CMK (cell line): Measurements from ENCODE around the gene ZBTB12.
"Not testable (repeated sequence)": the region's sequence is repeated elsewhere in the genome, so short reads cannot be mapped to it uniquely, and the experiment has no call there.

Source experiments
- DNase-seq: peaks from one replicate; pipeline ENCODE4 v3.0.0-alpha.2; 2010; ENCODE audit warnings: low read depth

ZBTB12 gene, protein sequence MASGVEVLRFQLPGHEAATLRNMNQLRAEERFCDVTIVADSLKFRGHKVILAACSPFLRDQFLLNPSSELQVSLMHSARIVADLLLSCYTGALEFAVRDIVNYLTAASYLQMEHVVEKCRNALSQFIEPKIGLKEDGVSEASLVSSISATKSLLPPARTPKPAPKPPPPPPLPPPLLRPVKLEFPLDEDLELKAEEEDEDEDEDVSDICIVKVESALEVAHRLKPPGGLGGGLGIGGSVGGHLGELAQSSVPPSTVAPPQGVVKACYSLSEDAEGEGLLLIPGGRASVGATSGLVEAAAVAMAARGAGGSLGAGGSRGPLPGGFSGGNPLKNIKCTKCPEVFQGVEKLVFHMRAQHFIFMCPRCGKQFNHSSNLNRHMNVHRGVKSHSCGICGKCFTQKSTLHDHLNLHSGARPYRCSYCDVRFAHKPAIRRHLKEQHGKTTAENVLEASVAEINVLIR

DNA sequence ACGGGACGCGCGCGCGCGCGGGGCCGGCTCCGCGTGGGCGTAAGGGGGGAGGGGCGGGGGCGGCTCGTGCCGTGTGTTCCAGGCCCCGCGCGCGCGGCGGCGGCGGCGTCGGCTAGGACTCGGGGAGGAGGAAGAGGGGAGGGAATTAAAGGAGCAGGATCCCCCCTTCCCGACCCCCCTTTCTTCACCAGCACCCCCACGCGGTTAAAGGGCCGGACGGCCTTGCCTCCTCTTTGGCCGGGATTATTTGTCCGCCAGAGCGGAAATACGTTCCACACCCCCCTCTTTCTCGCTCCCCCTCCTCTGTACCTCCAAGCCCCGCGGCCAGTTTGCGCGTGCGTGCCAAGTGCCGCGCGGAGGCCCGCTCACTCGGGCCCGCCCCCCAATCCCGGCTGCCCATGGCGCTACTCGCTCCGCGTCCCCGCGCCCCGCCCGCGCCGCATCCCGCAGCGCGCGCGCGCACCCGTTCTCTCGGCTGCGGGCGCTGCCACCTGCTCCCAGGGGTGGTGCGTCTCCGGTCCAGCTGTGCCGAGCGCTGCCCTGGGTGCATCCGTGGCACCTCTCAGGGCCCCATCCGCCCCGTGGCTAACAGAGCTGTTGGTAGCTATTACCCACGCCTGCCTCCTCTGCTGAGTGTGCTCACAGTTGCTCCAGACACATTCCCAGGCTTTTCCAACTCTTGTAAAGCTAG lies at the start of gene ZBTB12:
TSS of gene ZBTB12 (minus strand) at position 134 of the 691 bp plus-strand sequence. CDS start 781 bp downstream, outside the sequence.
- DNase-seq, result peak; percentile 86

DNA sequence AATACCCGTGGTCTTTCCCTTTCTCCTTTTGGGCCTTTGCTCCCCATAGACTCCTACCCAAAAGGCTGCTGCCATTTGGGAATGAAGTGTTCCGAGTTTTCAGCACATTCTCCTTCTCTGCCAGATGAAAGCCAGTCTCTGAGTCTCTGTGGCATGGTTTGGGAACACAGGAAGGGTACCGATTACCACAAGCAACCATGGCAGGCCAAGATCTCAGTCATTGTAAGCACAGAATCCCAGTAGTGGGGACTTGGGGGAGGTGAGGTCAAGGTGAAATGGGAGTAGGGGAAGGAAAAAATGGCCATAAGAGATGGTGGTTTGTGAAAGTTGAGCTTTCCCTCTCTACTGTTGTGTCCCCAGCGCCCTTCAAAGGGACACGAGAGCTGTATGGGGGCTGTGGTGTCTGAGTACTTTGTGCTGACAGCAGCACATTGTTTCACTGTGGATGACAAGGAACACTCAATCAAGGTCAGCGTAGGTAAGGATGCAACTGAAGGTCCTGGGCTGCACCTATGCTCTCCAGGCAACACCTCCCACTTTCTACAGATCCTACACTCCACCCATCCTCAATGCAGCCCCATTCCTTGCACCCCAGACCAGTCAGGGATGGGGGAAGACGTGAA lies 48.2 kb upstream of the ZBTB12 start:
- DNase-seq, result no peak

DNA sequence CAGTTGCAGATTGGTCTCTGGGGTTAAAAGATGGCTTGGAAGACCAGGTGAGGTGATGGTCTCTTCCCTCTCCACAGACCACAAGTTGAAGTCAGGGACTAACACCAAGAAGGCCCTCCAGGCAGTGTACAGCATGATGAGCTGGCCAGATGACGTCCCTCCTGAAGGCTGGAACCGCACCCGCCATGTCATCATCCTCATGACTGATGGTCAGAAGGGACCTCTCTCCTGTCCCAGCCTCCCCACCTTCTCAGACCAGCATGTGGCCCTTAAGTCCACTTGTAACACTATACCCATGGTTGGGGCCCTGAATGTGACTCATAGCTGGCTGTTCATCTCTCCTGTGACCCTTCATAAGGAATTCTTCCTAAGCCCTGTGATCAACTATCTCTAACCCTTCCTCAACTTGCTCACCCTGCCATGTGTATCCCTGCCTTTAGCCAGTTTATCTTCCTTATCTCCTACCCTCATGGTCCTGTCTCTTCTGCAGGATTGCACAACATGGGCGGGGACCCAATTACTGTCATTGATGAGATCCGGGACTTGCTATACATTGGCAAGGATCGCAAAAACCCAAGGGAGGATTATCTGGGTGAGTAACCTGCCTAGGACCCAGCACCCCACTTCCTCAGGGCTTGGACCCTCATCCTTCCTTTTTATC lies 47.0 kb upstream of the ZBTB12 start:
- DNase-seq, result no peak

DNA sequence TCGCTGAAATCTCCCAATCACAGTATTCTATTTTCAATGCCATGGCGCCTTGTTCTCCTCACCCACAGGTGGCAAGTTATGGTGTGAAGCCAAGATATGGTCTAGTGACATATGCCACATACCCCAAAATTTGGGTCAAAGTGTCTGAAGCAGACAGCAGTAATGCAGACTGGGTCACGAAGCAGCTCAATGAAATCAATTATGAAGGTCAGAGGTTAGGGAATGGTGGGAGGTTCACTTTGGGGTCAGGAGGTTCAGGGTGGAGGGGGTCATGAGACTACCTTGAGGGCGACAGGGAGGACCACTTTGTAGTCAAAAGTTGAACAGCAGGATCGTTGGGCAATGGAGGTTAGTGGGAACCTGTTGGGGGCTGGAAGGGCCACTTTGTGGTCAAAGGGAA lies 46.4 kb upstream of the ZBTB12 start:
- DNase-seq, result no peak

DNA sequence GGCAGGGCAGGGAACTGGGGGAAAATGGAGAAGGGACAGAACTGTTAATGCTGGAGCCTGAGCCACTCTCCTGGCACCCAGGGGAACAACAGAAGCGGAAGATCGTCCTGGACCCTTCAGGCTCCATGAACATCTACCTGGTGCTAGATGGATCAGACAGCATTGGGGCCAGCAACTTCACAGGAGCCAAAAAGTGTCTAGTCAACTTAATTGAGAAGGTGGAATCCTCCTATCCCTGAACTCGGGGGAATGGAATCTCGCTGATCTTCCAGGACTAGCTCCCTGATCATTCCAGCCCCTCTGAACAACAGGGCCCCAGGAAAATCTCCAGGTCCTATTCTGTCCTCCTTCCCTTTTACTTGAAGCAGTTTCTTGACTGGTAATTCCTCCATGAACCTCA lies 46.0 kb upstream of the ZBTB12 start:
- no peak for DNase-seq

DNA sequence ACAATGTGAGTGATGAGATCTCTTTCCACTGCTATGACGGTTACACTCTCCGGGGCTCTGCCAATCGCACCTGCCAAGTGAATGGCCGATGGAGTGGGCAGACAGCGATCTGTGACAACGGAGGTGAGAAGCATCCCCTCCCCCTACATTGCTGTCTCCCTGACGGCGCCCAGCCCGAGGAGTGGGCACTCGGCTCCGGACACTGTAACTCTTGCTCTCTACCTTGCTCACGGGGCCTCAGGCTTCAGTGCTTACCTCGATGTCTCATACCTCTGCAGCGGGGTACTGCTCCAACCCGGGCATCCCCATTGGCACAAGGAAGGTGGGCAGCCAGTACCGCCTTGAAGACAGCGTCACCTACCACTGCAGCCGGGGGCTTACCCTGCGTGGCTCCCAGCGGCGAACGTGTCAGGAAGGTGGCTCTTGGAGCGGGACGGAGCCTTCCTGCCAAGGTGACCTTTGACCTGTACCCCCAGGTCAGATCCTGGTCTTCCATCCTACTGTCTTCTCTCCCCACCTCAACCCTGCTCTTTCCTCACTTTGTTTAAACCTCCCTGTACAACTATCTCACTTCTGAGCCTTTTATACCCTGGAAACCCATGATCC lies 45.3 kb upstream of the ZBTB12 start:
- DNase-seq, result no peak

DNA sequence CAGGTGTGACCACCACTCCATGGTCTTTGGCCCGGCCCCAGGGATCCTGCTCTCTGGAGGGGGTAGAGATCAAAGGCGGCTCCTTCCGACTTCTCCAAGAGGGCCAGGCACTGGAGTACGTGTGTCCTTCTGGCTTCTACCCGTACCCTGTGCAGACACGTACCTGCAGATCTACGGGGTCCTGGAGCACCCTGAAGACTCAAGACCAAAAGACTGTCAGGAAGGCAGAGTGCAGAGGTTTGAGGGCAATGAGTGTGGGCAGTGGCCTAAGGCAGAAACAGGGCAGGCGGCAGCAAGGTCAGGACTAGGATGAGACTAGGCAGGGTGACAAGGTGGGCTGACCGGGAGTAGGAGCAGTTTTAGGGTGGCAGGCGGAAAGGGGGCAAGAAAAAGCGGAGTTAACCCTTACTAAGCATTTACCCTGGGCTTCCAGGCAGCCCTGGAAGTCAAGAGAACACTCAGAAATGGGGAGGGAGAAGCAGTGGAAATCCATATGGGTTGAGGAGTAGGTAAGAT lies 44.5 kb upstream of the ZBTB12 start:
- no peak for DNase-seq

DNA sequence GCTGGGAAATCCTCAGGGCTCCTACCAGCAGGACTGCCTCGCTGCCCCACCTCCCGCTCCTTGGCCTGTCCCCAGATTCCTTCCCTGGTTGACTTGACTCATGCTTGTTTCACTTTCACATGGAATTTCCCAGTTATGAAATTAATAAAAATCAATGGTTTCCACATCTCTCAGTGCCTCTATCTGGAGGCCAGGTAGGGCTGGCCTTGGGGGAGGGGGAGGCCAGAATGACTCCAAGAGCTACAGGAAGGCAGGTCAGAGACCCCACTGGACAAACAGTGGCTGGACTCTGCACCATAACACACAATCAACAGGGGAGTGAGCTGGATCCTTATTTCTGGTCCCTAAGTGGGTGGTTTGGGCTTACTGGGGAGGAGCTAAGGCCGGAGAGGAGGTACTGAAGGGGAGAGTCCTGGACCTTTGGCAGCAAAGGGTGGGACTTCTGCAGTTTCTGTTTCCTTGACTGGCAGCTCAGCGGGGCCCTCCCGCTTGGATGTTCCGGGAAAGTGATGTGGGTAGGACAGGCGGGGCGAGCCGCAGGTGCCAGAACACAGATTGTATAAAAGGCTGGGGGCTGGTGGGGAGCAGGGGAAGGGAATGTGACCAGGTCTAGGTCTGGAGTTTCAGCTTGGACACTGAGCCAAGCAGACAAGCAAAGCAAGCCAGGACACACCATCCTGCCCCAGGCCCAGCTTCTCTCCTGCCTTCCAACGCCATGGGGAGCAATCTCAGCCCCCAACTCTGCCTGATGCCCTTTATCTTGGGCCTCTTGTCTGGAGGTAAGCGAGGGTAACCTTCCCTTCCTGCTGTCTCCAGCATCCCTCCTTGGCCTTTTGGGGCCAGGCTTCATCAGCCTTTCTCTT lies 43.9 kb upstream of the ZBTB12 start, which contains the start of gene CFB:
TSS of gene CFB (plus strand) at position 589 of the 863 bp plus-strand sequence. CDS start at position 716, 127 bp downstream.
- no peak for DNase-seq

DNA sequence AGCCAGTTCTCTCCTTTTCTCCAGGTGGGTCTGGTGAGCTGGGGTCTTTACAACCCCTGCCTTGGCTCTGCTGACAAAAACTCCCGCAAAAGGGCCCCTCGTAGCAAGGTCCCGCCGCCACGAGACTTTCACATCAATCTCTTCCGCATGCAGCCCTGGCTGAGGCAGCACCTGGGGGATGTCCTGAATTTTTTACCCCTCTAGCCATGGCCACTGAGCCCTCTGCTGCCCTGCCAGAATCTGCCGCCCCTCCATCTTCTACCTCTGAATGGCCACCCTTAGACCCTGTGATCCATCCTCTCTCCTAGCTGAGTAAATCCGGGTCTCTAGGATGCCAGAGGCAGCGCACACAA lies 43.2 kb upstream of the ZBTB12 start:
- DNase-seq, result no peak

DNA sequence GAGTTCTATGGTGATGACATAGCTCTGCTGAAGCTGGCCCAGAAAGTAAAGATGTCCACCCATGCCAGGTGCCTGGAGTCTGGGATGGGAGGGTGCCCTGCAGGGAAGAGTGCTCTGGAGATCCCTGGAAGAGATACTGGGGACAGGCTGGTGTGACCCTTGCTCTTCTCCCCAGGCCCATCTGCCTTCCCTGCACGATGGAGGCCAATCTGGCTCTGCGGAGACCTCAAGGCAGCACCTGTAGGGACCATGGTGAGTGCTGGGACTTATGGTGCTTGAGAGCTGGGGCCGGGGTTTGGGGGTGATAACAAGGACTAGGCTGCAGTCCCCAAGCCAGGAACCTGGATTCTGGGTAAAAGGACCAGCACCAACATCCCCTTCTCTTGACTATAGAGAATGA lies 41.9 kb upstream of the ZBTB12 start:
- DNase-seq, result no peak

DNA sequence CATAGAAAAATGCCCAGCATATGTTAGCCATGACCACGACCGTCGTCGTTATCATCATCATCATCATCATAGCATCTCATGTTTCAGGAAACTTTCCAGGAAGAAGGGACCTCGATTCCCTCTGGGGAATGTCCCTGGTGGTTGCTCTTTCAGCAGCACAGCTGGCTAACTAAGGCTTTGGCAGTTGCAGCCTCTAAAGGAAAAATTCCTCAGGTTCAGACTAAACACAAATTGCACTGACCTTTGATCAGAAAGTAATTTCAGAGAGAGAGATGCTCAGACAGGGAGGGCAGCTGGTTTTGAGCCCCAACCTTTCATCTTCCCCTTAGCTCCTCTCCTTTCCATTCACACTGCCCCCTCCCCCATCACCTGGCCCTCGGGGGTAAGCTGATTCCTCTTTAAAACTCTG lies 38.4 kb upstream of the ZBTB12 start:
- no peak for DNase-seq

DNA sequence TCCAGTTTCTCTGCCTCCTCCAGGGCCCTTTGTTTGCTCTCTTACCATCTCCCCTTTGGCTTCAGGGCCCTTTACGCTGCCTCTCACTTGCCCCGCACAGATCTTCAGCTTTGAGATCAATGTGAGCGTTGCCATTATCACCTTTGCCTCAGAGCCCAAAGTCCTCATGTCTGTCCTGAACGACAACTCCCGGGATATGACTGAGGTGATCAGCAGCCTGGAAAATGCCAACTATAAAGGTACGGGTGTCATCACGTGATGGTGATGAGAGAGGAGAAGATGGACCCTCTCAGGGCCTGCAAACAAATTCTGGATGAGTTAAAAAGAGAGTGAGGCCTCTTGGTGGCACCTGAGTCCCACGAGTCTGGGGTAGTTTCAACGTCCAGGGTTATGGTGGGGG lies 33.9 kb upstream of the ZBTB12 start:
- DNase-seq, result no peak

DNA sequence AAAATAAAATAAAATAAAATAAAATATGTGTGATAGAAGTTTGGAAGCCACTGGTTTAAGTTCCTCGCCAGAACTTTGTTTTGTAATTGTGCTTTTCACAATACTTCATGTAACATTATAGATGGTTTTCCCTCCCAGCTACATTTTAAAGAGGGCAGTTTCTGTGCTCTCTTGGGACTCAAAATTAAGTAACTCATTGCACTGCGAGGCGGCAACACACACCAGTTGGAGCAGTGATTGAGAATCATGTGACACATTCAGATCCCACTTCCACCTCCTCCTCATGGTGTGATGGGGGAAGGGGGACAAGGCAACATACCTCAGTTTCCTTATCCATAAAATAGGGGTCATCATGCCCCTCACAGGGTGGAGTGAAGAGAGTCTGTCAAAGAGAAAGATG lies 33.1 kb upstream of the ZBTB12 start:
- no peak for DNase-seq

DNA sequence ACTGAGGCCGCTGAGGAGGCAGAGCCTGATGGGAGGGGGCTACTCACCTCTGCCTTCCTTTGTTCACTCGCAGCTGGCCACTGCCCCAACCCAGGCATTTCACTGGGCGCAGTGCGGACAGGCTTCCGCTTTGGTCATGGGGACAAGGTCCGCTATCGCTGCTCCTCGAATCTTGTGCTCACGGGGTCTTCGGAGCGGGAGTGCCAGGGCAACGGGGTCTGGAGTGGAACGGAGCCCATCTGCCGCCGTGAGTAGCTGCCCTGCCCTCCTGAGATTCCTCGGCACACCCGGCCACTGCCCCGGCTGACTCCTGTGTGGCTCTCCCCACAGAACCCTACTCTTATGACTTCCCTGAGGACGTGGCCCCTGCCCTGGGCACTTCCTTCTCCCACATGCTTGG lies 31.7 kb upstream of the ZBTB12 start:
- DNase-seq, result no peak

DNA sequence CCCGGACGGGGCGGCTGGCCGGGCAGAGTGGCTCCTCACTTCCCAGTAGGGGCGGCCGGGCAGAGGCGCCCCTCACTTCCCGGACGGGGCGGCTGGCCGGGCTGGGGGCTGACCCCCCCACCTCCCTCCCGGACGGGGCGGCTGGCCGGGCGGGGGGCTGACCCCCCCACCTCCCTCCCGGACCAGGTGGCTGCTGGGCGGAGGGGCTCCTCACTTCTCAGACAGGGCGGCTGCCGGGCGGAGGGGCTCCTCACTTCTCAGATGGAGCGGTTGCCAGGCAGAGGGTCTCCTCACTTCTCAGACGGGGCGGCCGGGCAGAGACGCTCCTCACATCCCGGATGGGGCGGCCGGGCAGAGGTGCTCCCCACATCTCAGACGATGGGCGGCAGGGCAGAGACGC lies 30.3 kb upstream of the ZBTB12 start:
- DNase-seq, result not testable (repeated sequence)

DNA sequence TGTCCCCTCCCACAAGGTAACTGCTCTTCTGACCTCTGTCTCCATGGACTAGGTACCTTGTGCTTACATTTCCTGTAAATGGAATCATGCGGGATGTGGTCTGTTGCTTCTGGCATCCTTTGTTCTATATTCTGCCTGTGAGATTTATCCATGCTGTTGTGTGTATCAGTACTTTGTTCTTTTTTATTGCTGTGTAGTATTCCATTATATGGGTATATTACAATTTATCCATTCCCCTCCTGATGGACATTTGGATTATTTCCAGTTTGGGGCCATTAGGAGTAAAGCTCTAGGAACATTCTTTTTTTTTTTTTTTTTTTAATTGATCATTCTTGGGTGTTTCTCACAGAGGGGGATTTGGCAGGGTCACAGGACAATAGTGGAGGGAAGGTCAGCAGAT lies 29.1 kb upstream of the ZBTB12 start:
- no peak for DNase-seq

DNA sequence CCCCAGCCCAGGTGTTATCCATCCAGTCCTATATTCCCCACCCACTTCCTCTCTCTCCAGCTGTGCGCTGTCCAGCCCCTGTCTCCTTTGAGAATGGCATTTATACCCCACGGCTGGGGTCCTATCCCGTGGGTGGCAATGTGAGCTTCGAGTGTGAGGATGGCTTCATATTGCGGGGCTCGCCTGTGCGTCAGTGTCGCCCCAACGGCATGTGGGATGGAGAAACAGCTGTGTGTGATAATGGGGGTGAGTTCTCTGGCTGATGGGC lies 26.7 kb upstream of the ZBTB12 start:
- no peak for DNase-seq

DNA sequence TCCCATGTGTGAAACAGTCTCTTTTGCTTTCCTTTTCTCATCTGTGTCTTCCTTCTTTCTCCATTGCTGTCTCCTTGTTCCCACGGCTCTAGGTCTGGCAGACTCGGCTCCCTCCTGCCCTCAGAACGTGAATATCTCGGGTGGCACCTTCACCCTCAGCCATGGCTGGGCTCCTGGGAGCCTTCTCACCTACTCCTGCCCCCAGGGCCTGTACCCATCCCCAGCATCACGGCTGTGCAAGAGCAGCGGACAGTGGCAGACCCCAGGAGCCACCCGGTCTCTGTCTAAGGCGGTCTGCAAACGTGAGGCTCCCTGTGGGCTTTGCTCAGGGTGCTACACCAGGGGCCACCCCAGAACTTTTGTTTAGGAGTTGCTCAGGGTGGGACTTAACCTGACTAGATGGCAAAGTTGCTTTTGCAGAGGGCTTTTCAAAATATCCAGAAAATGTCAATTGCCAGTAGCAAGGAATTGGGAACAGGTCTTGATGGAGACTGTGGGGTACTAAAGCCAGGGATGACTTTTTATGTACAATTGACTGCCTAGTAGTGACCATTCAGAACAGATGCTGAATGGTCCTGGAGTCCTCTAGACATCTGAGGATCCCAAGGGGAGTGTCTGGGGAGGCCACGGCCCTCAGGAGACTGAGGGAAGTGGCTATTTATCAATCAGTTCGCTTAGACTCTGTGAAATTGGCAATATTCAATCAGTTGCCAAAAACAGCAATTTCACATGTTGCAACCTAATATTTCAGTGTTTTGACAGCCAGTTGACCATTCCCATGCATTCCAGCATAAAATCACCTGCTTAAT lies 26.2 kb upstream of the ZBTB12 start:
- no peak for DNase-seq

DNA sequence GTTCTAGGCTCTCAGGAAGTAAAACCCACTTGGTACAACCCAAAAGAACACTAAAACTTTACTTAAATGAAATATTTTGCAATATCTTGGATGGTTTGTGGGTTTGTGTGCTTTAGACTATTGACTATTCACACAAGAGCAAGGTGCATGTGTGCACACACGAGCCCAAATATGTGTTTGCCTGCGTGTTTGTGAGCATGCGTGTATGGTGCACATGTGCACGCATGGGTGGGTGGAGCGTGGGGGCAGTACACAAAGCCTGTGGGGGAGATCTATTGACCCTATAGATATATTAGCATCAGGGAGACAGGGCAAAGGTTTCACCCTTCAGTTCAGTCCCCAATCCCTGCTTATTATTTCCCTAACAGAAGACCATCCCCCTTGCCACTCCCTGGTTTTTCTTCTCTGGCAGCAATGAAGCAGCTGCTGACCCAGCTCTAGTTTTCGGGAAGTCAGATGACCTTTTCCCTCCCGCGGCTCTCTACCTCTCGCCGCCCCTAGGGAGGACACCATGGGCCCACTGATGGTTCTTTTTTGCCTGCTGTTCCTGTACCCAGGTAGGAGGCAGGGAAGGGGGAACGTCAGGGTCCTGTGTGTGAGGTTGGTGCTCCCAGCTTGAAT lies 25.5 kb upstream of the ZBTB12 start, which contains the start of gene C2:
TSS of gene C2 (plus strand) at position 476 of the 621 bp plus-strand sequence. CDS start at position 512, 36 bp downstream.
- no peak for DNase-seq

DNA sequence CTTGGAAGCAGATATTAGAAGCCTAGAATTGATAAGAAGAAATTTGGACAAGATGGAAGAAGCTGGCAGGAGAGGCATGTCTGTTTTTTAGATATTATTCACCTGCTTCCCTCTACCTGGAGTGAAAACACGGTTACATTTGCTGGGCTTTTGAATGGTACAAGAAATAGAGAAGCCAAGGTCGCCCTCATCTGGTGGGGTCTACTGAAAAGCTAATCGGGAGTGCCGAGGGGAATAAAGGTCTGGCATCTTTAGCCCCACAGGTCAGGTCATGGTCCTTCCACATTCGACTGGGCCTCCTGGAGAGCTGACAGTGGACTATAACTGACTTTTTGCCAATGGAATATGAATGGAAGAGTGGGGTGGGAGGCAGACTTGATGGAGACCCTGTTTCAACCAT lies 21.1 kb upstream of the ZBTB12 start:
- no peak for DNase-seq
